Measurements from ENCODE around the gene TMEM121B. TPM values are rescaled to one million over a fixed set of nuclear protein-coding genes. Genes with fewer than 3 reads are reported as not detected.

TMEM121B gene
- not detected for polyA plus RNA-seq

GRCh38 chr22:17121233-17122195, at the start of gene TMEM121B:
TMEM121B (minus strand) TSS chr22:17121360; CDS start chr22:17121127, 233 bp downstream.
- H3K27me3 Mint-ChIP-seq, result peaks cover 28% of the 10 kb centered on the region
- peak within 1 kb of the TSS; percentile 28 to 79 (median 58) for H3K4me3 Mint-ChIP-seq
- H3K4me1 Mint-ChIP-seq, result peaks cover 19 to 22% (median 20%) of the 10 kb centered on the region in 3 donors
- no peak within 1 kb of the TSS for H3K27ac Mint-ChIP-seq
- H3K36me3 Mint-ChIP-seq, result no peaks in the 10 kb centered on the region
- no peaks in the 10 kb centered on the region for H3K9me3 Mint-ChIP-seq

- H3K27ac Mint-ChIP-seq, result no peak overlapping the region
- peaks cover 2 to 4% (median 4%) of the 10 kb centered on the region in 3 donors for H3K4me1 Mint-ChIP-seq
- H3K36me3 Mint-ChIP-seq, result no peaks in the 10 kb centered on the region
- H3K4me3 Mint-ChIP-seq, result no peak overlapping the region
- peaks cover 2% of the 10 kb centered on the region for H3K27me3 Mint-ChIP-seq
- H3K9me3 Mint-ChIP-seq, result no peaks in the 10 kb centered on the region
Observed at GRCh38 chr22:17167486-17167885, 46.3 kb upstream of the TMEM121B start.

- no peak overlapping the region for H3K27ac Mint-ChIP-seq
- no peaks in the 10 kb centered on the region for H3K36me3 Mint-ChIP-seq
- peaks cover 3 to 6% (median 5%) of the 10 kb centered on the region in 3 donors for H3K4me1 Mint-ChIP-seq
- no peaks in the 10 kb centered on the region for H3K9me3 Mint-ChIP-seq
- peaks cover 2% of the 10 kb centered on the region for H3K27me3 Mint-ChIP-seq
- H3K4me3 Mint-ChIP-seq, result peak overlapping the region in 1 of 4 donors; percentile 63
Observed at GRCh38 chr22:17164392-17165024, 43.3 kb upstream of the TMEM121B start.

GRCh38 chr22:17162731-17163130, 41.6 kb upstream of the TMEM121B start:
- H3K4me3 Mint-ChIP-seq, result peak overlapping the region in 1 of 4 donors; percentile 74
- H3K27ac Mint-ChIP-seq, result no peak overlapping the region
- no peaks in the 10 kb centered on the region for H3K9me3 Mint-ChIP-seq

GRCh38 chr22:17161991-17162390, 40.8 kb upstream of the TMEM121B start:
- no peaks in the 10 kb centered on the region for H3K27me3 Mint-ChIP-seq
- H3K27ac Mint-ChIP-seq, result no peak overlapping the region
- peaks cover 5 to 8% (median 7%) of the 10 kb centered on the region in 3 donors for H3K4me1 Mint-ChIP-seq
- no peaks in the 10 kb centered on the region for H3K9me3 Mint-ChIP-seq
- no peaks in the 10 kb centered on the region for H3K36me3 Mint-ChIP-seq
- peak overlapping the region in 1 of 4 donors; percentile 74 for H3K4me3 Mint-ChIP-seq

More at GRCh38 chr22:17162731-17163130, 41.6 kb upstream of the TMEM121B start:
- Mint-ChIP-seq H3K4me1 (peaks cover 5 to 8% (median 7%) of the 10 kb centered on the region in 3 donors), H3K27me3 (peaks cover 1% of the 10 kb centered on the region), H3K36me3 (no peaks in the 10 kb centered on the region)

- Mint-ChIP-seq H3K36me3 (no peaks in the 10 kb centered on the region), H3K27ac (peak overlapping the region in 2 of 3 donors; percentile 29 to 73), H3K9me3 (no peaks in the 10 kb centered on the region), H3K4me1 (peaks cover 13 to 17% (median 15%) of the 10 kb centered on the region in 3 donors), H3K27me3 (no peaks in the 10 kb centered on the region), H3K4me3 (peak overlapping the region; percentile 86 to 95 (median 89))
Observed at GRCh38 chr22:17159504-17159951, 38.4 kb upstream of the TMEM121B start.

- H3K36me3 Mint-ChIP-seq, result no peaks in the 10 kb centered on the region
- peak within 1 kb of the TSS; percentile 29 to 81 (median 73) for H3K27ac Mint-ChIP-seq
- no peaks in the 10 kb centered on the region for H3K9me3 Mint-ChIP-seq
- no peaks in the 10 kb centered on the region for H3K27me3 Mint-ChIP-seq
- peak within 1 kb of the TSS; percentile 86 to 95 (median 89) for H3K4me3 Mint-ChIP-seq
- peaks cover 13 to 17% (median 15%) of the 10 kb centered on the region in 3 donors for H3K4me1 Mint-ChIP-seq
Observed at GRCh38 chr22:17158568-17159503, 37.7 kb upstream of the TMEM121B start, which contains the start of gene HDHD5. HDHD5 (minus strand) TSS chr22:17159277; CDS start chr22:17159251, 26 bp downstream.

- Mint-ChIP-seq H3K4me1 (peaks cover 13 to 17% (median 15%) of the 10 kb centered on the region in 3 donors), H3K36me3 (no peaks in the 10 kb centered on the region), H3K9me3 (no peaks in the 10 kb centered on the region), H3K4me3 (peak overlapping the region; percentile 86 to 91 (median 88)), H3K27ac (peak overlapping the region in 2 of 3 donors; percentile 29 to 73), H3K27me3 (no peaks in the 10 kb centered on the region)
Observed at GRCh38 chr22:17158176-17158567, 37.0 kb upstream of the TMEM121B start.

- Mint-ChIP-seq H3K9me3 (no peaks in the 10 kb centered on the region), H3K4me1 (peaks cover 13 to 17% (median 15%) of the 10 kb centered on the region in 3 donors), H3K36me3 (no peaks in the 10 kb centered on the region), H3K4me3 (peak overlapping the region; percentile 86 to 91 (median 88)), H3K27ac (peak overlapping the region in 1 of 3 donors; percentile 73), H3K27me3 (no peaks in the 10 kb centered on the region)
Observed at GRCh38 chr22:17157714-17158113, 36.6 kb upstream of the TMEM121B start.

- peak overlapping the region in 1 of 4 donors; percentile 27 for H3K4me3 Mint-ChIP-seq
- H3K27ac Mint-ChIP-seq, result peak overlapping the region; percentile 9 to 62 (median 31)
- no peaks in the 10 kb centered on the region for H3K27me3 Mint-ChIP-seq
- H3K4me1 Mint-ChIP-seq, result peaks cover 13 to 21% (median 19%) of the 10 kb centered on the region in 3 donors
- no peaks in the 10 kb centered on the region for H3K9me3 Mint-ChIP-seq
- no peaks in the 10 kb centered on the region for H3K36me3 Mint-ChIP-seq
Observed at GRCh38 chr22:17155941-17156340, 34.8 kb upstream of the TMEM121B start.

GRCh38 chr22:17152971-17153370, 31.8 kb upstream of the TMEM121B start:
- H3K4me3 Mint-ChIP-seq, result no peak overlapping the region
- H3K27me3 Mint-ChIP-seq, result no peaks in the 10 kb centered on the region
- no peaks in the 10 kb centered on the region for H3K9me3 Mint-ChIP-seq
- no peaks in the 10 kb centered on the region for H3K36me3 Mint-ChIP-seq
- H3K27ac Mint-ChIP-seq, result no peak overlapping the region
- H3K4me1 Mint-ChIP-seq, result peaks cover 6 to 17% (median 14%) of the 10 kb centered on the region in 3 donors

- peaks cover 6 to 17% (median 14%) of the 10 kb centered on the region in 3 donors for H3K4me1 Mint-ChIP-seq
- H3K27ac Mint-ChIP-seq, result peak overlapping the region in 1 of 3 donors; percentile 22
- no peaks in the 10 kb centered on the region for H3K9me3 Mint-ChIP-seq
- H3K36me3 Mint-ChIP-seq, result peaks cover 5% of the 10 kb centered on the region
- no peaks in the 10 kb centered on the region for H3K27me3 Mint-ChIP-seq
- peak overlapping the region in 1 of 4 donors; percentile 39 for H3K4me3 Mint-ChIP-seq
Observed at GRCh38 chr22:17152340-17152739, 31.2 kb upstream of the TMEM121B start.

- H3K27ac Mint-ChIP-seq, result no peak overlapping the region
Observed at GRCh38 chr22:17149076-17149815, 28.1 kb upstream of the TMEM121B start.

More at GRCh38 chr22:17149076-17149815, 28.1 kb upstream of the TMEM121B start:
- Mint-ChIP-seq H3K36me3 (peaks cover 5% of the 10 kb centered on the region), H3K9me3 (no peaks in the 10 kb centered on the region), H3K4me1 (peaks cover 0 to 7% (median 5%) of the 10 kb centered on the region in 3 donors), H3K4me3 (no peak overlapping the region), H3K27me3 (no peaks in the 10 kb centered on the region)

Measured in IgD-negative memory B cell (primary cell).